Superior temporal gyrus (tissue), 1 donor: ENCODE measurements around the gene RUNX1.
"Not testable (repeated sequence)": the region's sequence is repeated elsewhere in the genome, so short reads cannot be mapped to it uniquely, and the experiment has no call there.

Source experiments
- DNase-seq: peaks from one replicate; pipeline ENCODE4 v3.0.0-alpha.2; 2016; ENCODE audit errors: extremely low spot score

RUNX1 gene

DNA sequence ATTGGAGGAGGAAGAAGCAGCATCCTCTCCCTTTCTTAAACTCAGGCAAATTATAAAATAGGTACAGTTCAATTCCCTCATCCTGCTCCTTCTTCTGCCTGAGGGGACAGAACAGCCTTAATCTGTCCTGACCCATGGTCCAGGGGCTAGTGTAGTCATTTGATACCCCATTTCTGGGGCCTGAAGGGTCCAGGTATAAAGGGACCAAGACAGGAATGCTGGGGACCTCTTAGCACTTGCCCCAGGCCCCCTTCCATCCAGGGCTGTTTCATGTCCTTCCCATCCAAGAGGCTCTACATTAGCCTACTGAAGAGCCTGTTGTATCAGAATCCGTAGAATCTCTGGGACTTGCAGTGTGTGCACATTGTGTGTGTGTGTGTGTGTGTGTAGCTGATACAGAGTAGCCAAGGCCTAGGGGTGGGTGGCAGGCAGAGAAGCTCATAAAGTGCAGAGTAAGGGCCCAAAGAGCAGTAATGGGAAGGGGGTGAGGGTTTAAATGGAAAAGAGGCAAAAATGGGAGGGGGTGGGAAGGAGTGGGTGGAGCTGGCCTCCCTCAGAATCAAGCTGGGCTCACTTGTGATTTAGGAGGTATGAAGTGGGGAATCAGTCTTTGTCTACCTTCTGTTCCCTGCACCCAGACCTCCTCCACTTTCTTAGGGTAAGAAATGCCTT, 32.4 kb downstream of the RUNX1 start:
- no peak for DNase-seq

DNA sequence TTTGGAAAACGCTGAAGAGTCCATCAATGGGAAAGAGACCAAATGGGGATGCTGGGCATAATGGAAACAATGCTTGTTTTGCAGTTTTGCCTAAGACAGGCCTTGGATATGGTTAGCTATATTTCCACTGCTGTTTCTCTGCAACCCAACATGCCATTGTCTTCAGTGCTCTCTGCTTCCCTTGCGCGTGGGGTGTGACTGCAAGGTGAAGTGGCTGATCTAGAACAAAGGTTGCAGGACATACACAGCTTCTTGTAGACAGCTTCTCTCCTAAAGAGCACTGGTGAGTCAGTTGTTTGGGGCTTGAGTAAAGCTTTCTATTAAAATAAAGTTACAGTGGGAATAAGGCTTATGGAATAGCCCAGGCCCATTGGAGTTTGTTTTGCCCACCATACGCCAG, 33.0 kb downstream of the RUNX1 start:
- DNase-seq = no peak

DNA sequence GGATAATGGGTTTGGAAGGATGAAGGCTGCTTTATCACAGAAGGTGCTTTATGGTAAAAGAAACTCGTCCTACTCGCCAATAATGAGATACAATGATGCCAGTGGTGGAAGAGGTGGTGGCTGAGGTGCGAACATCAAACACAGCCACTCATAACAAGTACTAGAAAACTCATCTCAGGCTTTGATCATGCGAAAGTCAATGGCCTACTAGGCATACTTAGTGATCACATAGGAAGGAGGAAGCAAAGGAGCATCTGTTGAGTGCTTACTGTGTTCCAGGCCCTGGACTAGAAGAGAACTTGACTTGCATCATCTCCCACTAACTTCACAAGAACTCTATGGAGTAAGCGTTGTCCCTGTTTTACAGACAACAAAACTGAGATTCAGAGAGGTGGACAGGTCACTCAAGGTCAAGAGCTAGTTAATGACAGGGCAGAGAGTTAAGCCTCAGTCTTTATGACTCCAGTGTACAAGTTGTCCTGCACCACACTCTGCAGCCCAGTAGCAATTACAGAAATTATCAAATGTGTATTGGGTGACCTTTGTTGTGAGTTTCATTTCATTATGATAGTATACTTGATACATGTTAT, 33.6 kb downstream of the RUNX1 start:
- DNase-seq = no peak

DNA sequence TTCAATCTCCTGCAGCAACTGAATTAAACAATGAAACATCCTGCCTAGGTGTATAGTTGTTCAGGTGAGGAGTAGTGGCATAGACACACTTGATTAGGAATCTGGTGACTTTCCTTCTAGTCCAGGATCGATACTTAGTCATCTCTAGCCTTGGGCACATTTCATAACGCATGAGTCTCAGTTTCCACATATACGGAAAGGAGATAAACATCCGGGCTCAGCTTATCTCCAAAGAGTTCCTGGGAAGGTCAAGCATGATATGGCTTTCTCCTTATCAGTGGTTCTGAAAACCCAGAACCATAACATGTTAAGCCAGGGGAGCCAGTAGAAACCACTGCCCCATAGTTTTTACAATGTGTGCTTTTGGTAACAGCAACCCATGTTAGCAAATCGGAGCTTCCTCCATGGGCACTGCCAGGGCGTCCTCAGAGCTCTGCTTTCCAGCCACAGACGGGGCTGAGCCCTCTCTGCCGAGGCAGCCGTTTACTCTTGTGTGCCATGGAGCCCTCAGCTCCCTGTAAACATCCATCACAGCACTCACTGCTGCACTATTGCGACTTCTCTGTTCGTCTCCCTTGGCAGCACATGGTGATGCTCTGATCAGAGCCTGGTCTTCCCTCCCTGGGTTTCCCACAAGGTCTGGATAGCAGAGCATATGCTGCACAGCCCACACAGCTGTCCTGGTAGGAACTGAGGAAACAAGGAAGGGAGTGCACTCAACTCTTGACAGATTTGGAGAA, 34.6 kb downstream of the RUNX1 start:
- DNase-seq = no peak

DNA sequence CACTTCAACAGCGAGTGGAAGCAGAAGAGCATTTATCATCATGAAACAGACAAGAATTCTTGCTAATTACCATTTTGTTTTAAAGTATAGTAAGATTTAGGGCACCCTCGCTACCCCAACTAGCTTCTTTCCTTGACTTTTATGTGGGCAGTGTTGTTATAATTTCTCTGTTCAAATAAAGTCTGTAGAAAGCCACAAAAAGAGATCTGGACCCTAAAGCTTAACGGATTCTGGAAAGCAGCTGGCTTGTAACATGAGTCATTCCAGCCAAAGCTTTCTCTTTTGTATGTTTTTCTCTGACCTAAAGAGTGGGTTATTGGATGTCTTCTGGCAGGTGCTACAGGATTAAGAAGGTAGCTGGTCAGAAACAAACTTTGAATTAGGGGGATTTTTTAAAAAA, 37.4 kb downstream of the RUNX1 start:
- no peak for DNase-seq

DNA sequence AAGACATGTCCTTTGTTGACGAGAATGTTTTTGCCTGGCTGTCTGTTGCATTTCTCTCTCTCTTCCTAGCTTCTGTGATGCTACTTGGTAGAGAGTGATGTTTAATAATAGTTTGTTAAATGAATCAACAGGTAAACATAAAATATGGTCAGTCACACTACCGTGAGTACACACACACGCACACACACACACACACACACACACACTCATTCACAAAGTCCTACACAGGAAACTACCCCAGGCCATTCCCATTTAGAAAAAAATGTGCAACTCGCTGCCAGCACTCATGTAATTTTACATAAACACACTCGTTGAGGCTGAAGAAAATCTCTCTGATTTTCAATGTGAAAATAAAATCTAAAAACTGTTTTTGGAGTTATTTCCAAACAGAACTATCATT, 38.7 kb downstream of the RUNX1 start:
- no peak for DNase-seq

DNA sequence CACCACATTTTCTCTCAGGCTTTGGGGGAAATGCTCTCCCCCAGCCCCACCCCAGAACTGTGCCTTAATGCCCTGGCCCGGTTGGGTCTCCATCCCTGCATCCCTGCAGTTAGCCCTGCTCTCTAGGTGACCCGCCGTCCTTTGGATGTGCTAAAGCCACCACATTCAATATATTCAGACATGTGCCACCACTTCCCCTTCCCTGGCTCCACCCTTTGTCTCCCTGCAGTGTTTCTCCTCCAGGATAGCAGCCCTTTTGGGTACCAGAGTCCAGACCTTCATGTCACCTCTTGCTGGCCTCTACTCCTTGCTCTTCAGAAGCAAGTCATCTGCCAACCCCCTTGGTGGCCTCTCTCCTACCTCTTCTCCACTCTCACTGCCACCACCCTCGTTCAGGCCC, 41.8 kb downstream of the RUNX1 start:
- no peak for DNase-seq

DNA sequence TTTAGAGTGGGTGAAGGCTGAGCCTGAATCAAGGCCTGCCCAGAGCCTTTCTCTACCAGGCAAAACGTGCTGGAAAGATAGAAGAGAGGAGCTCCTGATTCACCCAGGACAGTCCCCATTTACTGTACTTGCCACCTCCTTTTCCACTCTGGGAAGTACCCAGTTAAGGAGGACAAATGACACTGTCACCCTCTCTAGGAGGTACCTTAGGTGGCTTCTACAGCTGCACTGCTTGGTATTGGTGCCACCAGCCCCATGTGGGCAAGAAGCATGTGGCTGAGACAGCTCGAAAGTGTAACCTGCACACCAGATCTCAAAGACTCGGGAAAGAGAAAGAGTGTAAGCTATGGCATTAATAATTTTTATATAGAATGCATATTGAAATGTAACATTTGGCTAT, 42.3 kb downstream of the RUNX1 start:
- no peak for DNase-seq

DNA sequence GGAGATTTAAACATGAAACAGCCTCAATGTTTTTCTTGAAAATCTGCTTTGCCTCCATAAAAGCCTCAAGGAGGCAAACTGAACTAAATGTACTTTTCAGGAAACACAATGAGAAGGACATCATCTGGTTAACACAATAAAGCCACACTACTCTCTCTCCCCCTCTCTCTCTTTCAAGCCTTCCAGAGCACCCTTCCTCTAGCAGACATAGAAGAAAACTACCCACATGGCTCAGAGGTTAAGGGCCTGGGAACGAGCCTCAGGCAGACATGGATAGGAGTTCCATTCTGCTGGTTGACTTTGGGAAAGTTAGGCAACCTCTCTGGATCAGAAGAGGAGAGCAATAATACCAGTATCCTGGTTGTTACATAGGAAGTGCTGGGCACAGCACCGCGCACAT, 42.9 kb downstream of the RUNX1 start:
- no peak for DNase-seq

DNA sequence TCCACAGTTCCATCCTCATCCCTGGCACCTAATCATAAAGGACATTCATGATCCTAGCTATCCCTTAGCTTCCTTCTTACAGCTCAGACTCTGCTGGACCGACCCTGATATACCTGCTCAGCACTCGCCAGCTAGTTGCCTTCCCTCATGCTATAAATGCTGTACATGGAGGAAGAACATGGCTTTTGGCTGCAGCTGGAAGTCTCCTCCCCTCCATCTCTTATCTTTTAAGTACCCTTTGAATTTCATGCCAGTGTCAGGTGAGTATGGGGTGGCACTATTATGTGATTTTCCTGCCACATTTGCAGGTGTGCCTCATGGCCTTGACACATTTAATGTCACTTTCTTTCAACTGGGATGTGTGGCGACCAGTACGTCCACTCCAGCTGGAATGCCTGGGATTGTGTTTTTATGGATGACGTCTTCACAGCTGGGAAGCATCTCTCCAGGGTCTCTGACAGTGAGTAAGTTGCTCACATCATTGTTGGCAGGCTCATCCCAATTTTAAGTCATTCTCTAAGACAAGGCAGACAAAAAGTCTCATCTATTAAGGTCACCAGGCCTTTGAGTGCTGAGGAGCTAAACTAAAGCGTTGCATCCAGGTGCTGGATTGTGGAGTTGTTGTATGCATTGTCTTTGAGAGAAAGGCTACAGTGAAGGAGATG, 43.4 kb downstream of the RUNX1 start:
- DNase-seq = no peak

DNA sequence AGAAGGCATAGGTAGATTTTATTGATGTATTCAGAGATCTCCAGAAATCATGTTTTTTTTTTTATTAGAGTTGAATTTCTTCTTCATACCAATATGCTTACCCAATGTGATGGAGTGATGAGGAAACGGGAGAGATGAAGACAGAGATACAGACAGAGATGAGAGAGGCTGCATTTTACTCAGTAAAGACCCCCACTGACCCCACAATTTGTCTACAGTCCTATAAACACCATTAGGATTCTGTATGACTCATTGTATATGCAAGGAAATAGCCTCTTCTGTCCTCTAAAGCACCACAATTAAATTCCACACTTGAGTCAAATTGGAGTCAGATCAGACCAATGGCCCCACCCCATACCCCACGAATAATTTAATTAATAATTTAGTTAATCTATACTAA, 44.0 kb downstream of the RUNX1 start:
- DNase-seq = no peak

DNA sequence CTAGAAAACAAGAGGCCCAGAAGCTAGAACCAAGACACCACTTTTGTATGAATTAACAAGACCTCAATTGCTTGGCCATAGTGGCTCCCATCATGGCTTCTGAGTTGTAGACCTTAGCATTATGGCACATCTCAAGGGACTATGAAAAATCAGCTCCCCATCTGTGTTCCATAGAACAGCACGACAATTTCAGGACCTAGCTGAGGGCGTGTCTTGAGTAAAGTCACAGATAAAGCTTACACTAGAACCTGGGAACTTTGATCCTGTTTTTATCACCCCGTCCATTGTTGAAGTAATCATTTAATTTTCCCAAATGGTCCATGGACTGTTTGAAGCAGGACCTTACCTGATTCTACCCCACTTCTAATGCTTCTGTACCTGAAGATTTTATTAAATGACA, 44.8 kb downstream of the RUNX1 start:
- no peak for DNase-seq

DNA sequence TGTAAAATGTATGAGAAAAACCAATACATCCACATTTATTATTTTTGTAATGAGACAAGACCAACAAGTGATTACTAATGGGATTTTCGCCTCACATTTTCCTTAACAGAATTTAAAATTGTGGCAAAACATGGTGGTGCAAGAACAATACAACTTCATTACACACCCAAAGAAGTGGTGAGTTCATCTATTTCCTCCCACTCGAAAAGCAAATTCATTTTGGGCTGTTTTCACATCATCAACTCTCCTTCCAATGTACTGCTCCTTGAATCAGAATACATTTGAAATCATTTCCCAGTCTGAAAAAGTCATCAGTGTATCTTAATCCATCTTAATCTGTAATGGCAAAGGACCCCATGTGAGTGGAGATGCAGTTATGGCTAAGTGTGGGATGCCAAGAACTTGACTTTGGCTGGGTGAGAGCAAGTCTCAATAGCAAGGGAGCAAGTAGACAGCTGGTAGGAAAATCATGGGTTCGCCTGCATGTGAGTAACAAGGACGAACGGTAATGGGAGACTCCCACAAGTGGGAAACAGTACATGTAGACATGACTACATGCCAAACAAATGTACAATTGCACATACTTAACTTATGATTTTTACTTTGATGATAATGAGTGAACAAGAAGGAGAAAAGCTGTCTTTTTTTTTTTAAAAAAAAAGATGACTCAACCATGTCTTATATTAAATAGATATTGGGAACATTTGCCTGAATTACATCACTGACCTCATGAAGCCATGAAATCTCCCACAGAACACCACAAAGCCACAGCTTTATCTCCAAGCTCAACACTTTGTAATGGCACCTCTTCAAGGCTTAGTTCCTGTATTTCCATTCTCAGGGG, 46.0 kb downstream of the RUNX1 start:
- no peak for DNase-seq

DNA sequence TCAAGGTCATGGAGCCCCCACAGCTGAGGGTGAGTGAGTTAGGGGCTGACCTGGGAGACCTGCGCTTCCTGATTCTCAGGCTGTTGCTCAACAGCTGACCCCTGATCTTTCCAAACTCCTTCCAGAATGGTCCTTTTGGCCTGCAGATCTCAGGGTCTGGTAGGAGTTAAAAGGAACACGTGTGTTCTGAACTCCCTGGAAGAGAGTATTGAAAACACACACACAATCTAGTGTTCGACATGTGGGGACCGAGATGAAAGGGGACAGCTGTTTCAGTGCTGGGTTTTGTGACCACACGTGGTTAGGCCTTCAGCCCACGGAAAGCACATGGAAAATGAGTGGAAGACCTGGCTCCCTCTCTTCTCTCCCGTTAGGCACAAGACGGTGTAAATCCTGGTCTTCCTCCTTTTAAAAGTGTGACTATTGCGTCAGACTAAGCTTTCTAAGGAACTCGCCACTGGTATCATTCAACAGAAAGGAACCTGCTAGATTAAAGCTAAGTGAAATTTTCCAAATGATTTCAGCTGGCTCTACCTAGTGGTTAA, 49.6 kb downstream of the RUNX1 start:
- DNase-seq = no peak

DNA sequence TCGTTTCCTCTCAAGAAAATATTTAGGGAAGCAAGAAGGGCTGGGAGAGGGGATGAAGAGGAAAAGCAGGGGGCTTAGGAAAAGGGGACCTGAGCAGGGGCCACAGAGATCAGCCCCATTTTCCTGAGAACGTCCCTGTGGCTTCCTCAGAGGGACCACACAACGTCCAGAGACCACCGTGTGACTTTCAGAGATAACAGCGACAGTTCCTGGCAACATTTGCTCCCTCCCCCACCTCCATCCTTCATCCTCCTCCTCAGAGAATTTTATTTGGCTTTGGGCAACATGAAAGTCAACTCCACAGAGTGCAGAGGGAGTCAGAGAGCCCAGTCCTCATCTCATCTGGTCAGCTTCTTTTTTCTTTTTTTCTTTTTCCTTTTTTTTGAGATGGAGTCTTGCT, 50.9 kb downstream of the RUNX1 start:
- DNase-seq = no peak

DNA sequence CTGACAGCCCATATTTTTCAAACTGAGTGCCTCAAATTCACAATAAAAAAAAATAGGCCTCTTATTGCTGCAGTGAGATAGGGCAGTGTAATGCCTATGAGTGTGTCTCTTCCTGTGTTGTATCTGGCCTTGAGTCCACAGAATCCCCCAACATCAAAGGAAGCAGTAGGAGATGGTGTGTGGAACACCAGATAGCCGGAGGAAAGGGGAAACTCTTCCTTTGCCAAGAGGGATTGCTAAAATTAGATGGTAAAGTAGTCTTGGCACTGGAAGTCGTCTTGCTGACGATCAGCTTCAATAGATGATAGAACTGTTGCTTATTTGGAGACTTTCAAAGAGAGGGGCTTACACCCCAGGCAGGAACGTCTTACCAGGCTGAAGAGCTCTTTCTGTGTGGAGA, 51.8 kb downstream of the RUNX1 start:
- no peak for DNase-seq

DNA sequence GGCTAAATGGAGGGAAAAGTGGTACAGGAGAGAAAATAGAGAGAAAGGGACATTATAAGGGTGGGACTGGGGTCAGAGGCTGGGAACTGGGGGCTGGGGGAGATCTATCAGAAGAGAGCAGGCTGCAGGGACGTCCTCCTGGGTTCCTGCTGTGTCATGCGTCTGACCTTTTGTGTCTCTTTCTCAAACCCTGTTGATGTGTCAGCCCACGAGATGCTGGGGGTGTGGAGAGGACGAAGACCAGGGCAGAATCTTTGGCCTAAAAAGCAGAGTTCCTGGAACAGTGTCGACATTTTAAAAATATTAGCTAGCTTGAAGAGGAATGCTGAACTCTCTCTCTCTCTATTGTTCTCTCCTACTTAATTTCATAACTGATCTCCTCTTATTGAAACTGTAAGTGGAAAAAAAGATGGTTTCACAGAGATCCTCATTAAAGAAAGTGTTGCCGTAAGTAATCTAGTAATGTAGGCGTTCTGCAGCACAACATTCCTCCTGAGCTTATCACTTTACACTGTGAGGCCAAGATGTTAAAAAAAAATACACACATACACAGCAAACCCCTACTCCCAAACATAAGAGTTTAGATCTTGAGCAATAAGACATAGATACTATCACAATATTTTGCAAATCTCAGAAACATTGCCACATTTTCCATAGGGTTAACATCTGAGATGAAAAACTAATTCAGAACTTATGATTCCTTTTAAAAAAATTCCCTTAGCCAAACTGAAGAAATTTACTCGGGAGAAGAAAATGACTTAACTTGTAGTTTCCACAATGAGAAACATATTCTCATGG, 52.6 kb downstream of the RUNX1 start:
- no peak for DNase-seq

DNA sequence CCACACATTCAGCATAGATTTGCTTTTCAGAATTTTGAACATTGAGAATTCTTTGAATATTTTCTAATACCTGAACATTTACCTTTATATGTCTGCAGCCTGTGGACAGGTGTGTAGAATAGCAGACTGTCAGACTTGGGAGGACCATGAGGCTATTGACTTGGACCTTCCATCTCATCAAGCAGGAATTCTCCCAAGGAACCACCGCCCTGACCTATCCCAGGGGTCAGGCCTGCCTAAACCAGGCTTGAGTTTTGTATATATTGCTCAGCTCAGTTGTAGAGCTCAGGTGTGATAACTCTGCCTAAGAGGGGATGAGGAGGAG, 53.2 kb downstream of the RUNX1 start:
- DNase-seq = no peak

DNA sequence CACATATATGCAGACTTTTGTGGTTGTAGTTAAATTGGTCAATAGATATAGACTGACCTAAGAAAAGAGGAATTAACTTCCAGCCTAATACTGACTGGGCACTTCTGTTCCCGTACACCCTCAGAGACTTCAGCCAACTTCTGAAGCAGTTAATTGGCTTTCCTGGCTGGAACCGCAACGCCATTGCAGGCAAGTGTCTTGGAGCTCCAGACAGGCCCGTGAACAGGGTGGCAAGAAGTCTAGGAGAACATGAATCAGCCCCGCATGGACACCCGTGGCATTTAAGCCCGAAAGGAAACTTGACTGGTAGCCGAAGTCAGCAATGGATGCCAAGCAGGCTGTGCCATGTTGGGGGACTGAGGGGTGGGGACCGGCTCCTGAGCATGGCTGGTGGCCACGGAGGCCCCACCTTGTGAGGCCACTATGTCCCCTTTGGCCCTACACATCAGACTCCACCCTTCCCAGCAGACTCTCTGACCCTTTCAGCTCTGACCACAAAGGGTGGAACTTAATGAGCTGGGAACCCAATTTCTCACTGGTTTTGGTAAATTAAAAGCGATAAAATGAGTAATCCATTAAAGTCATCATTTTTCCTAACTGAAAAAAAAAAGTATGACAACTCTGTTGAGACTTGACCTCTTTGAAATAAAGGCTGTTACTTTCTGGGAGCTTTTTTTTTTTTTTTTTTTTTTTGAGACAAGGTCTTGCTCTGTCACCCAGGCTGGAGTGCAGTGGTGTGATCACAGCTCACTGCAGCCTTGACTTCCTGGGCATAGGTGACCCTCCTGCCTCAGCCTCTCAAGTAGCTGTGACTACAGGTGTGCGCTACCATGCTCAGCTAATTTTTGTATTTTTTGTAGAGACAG, 54.1 kb downstream of the RUNX1 start:
- DNase-seq = no peak

DNA sequence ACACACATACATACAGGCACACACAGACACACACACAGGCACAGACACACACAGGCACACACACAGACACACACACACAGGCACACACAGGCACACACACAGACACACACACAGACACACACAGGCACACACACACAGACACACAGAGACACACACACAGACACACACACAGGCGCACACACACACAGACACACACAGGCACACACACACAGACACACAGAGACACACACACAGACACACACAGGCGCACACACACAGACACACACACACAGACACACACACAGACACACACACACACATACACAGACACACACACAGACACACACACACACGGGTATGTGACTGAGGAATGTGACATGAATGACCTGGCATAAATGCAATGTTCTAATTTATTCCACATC, 55.6 kb downstream of the RUNX1 start:
- DNase-seq = not testable (repeated sequence)
